ENCODE results near the gene METTL9.
A peak's percentile ranks its signal among the peaks of the same experiment; 100 is the strongest.

Gene METTL9

DNA sequence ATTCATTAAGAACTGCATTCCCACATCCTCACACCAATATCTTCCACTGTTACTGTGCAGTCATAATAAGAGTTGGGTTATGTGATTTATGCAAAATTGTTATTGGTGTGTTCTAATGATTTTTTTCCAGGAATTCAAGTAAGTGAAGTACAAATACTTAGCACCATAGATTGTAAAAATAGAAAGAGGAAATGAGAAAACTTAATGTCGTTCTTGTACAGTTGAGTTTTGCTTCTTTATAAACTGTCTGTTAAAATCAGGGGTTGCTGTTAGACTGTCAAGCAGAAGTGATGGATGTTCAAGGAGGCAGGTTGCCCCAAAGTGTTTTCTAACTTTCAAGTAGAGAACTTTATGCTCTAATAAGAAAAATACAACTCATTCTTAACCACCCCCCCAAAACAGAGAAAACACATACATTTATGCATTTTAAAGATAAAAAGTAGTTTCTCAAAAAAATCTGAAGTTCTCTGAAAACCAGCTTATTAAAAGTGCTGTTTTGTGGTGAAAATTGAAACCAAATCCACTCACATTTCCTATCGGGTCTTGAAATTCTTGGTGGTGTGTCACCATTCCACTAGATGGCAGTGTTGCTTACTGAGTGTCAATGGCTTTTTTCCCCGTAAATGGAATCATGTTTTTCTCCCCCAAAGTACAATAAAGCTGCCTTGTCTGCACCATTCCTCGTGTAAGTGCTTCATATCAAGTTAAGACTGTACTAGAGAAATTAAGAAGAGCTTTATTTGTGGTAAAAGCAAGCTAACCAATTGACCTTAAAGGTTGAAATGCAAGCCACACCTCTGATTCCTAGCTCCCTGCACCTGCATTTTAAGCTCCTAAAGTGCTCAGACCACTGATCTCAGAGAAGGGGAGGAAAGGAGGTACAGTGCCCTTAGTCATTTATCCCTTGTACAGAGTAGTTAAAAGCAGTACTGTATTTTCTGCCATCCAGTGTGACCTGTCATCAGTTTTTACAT, 57.7 kb downstream of the METTL9 start:
- Histone ChIP-seq H3K27me3 (ENCODE audit: insufficient read depth, low read length, poor library complexity, severe bottlenecking) (no peaks in the 10 kb centered on the region), H3K4me2 (ENCODE audit: low read depth, low read length, poor library complexity, severe bottlenecking) (no peak overlapping the region), H3K79me2 (ENCODE audit: insufficient read depth, low read length) (peaks cover 17% of the 10 kb centered on the region; the same call in 1 of the 2 replicates), H3K9me3 (ENCODE audit: insufficient read depth, low read depth, low read length) (no peaks in the 10 kb centered on the region), H3F3A (ENCODE audit: low read depth) (no peaks in the 10 kb centered on the region), H3K4me1 (ENCODE audit: insufficient read depth, low read length, poor library complexity, severe bottlenecking) (peaks cover 5% of the 10 kb centered on the region), H3K9ac (ENCODE audit: low read depth, low read length, poor library complexity, severe bottlenecking) (no peak overlapping the region), H3K4me3 (ENCODE audit: low read length, poor library complexity, severe bottlenecking) (no peak overlapping the region), H3K9me2 (replicated peaks; ENCODE audit: low read depth, low read length) (no peaks in the 10 kb centered on the region), H3K36me3 (ENCODE audit: insufficient read depth, low read length) (peaks cover 32% of the 10 kb centered on the region), H2AFZ (ENCODE audit: low read length) (no peak overlapping the region), H4K20me1 (ENCODE audit: insufficient read depth, low read length, poor library complexity, severe bottlenecking) (no peaks in the 10 kb centered on the region)
- TF ChIP-seq, protein P1, sequence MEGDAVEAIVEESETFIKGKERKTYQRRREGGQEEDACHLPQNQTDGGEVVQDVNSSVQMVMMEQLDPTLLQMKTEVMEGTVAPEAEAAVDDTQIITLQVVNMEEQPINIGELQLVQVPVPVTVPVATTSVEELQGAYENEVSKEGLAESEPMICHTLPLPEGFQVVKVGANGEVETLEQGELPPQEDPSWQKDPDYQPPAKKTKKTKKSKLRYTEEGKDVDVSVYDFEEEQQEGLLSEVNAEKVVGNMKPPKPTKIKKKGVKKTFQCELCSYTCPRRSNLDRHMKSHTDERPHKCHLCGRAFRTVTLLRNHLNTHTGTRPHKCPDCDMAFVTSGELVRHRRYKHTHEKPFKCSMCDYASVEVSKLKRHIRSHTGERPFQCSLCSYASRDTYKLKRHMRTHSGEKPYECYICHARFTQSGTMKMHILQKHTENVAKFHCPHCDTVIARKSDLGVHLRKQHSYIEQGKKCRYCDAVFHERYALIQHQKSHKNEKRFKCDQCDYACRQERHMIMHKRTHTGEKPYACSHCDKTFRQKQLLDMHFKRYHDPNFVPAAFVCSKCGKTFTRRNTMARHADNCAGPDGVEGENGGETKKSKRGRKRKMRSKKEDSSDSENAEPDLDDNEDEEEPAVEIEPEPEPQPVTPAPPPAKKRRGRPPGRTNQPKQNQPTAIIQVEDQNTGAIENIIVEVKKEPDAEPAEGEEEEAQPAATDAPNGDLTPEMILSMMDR (conservative IDR thresholded peaks at IDR 0.05; ENCODE audit: low read length) = peak; percentile 97
- no peak for TF ChIP-seq EZH2phosphoT487 (IDR thresholded peaks at IDR 0.05; ENCODE audit: borderline replicate concordance)

DNA sequence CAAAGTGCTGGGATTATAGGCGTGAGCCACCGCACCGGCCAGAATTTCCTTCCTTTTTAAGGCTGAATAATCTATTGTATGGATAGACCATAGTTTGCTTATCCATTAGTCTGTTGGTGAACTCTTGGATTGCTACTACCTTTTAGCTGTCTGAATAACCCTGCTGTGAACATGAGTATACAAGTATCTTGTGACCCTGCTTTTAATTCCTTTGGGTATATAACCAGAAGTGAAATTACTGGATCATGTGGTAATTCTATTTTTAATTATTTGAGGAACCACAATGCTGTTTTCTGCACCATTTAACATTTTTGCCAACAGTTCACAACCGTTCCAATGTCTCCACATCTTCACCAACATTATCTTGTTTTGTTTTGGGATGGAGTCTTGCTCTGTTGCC, 59.7 kb downstream of the METTL9 start:
- no peaks in the 10 kb centered on the region for H3K9me3 ChIP-seq (ENCODE audit: insufficient read depth, low read depth, low read length)
- no peak overlapping the region for H3K4me2 ChIP-seq (ENCODE audit: low read depth, low read length, poor library complexity, severe bottlenecking)
- H3K36me3 ChIP-seq (ENCODE audit: insufficient read depth, low read length) = peaks cover 27% of the 10 kb centered on the region
- TF ChIP-seq, protein P1 (conservative IDR thresholded peaks at IDR 0.05; ENCODE audit: low read length) = no peak
- TF ChIP-seq EZH2phosphoT487 (IDR thresholded peaks at IDR 0.05; ENCODE audit: borderline replicate concordance) = no peak
- H3K9me2 ChIP-seq (replicated peaks; ENCODE audit: low read depth, low read length) = no peaks in the 10 kb centered on the region
- H3K79me2 ChIP-seq (ENCODE audit: insufficient read depth, low read length) = no peaks in the 10 kb centered on the region
- H2AFZ ChIP-seq (ENCODE audit: low read length) = no peak overlapping the region
- no peak overlapping the region for H3K4me3 ChIP-seq (ENCODE audit: low read length, poor library complexity, severe bottlenecking)
- H4K20me1 ChIP-seq (ENCODE audit: insufficient read depth, low read length, poor library complexity, severe bottlenecking) = no peaks in the 10 kb centered on the region
- H3F3A ChIP-seq (ENCODE audit: low read depth) = no peaks in the 10 kb centered on the region
- H3K9ac ChIP-seq (ENCODE audit: low read depth, low read length, poor library complexity, severe bottlenecking) = no peak overlapping the region
- H3K4me1 ChIP-seq (ENCODE audit: insufficient read depth, low read length, poor library complexity, severe bottlenecking) = peaks cover 5% of the 10 kb centered on the region
- H3K27me3 ChIP-seq (ENCODE audit: insufficient read depth, low read length, poor library complexity, severe bottlenecking) = no peaks in the 10 kb centered on the region

DNA sequence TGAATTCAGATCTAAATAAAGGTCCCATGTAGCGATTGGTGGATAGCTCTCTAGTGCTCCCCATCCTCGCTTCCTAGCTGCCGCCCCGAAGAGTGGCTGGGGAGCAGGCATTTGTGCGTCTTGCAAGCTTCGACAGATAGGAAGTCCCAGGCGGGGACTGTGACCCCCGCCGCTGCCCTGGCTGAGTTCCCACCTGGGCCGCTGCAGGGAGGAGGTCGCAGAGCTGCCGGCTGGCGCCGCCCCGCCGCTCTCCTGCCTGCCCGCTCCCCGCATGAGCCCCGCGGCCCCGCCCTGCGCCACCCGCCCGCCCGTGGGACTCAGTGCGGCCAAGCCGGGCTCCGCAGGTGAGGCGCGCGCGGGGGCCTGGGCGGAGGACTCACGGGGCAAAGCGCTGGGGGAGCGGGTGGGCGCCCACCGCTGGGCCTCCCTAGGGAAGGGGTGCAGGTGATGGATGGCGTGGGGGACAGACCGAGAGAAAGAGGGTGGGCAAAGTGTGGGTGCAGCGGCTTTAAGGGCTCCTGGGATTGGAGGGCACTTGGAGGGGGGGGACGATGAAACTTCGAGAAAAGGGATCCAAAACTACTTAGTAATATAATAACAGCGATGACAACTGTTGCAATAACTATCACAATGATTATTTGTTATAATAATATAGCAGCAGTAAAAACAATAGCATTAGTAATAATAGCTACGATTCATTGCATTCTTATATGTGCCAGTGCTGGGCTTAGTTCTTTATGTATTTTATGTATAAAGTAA, 64.7 kb downstream of the METTL9 start, which contains the start of gene OTOA:
Gene OTOA (plus strand): TSS at position 80 of the 759 bp plus-strand sequence. CDS start 14,547 bp downstream, outside the sequence.
- no peaks in the 10 kb centered on the region for H3F3A ChIP-seq (ENCODE audit: low read depth)
- H2AFZ ChIP-seq (ENCODE audit: low read length) = no peak within 1 kb of the TSS
- no peak within 1 kb of the TSS for H3K9ac ChIP-seq (ENCODE audit: low read depth, low read length, poor library complexity, severe bottlenecking)
- no peaks in the 10 kb centered on the region for H4K20me1 ChIP-seq (ENCODE audit: insufficient read depth, low read length, poor library complexity, severe bottlenecking)
- TF ChIP-seq, protein P1 (conservative IDR thresholded peaks at IDR 0.05; ENCODE audit: low read length) = no peak
- no peak for TF ChIP-seq EZH2phosphoT487 (IDR thresholded peaks at IDR 0.05; ENCODE audit: borderline replicate concordance)
- H3K9me3 ChIP-seq (ENCODE audit: insufficient read depth, low read depth, low read length) = no peaks in the 10 kb centered on the region
- H3K4me3 ChIP-seq (ENCODE audit: low read length, poor library complexity, severe bottlenecking) = no peak within 1 kb of the TSS
- H3K79me2 ChIP-seq (ENCODE audit: insufficient read depth, low read length) = no peaks in the 10 kb centered on the region
- H3K36me3 ChIP-seq (ENCODE audit: insufficient read depth, low read length) = no peaks in the 10 kb centered on the region
- no peaks in the 10 kb centered on the region for H3K9me2 ChIP-seq (replicated peaks; ENCODE audit: low read depth, low read length)
- H3K4me1 ChIP-seq (ENCODE audit: insufficient read depth, low read length, poor library complexity, severe bottlenecking) = peaks cover 5% of the 10 kb centered on the region
- H3K4me2 ChIP-seq (ENCODE audit: low read depth, low read length, poor library complexity, severe bottlenecking) = no peak within 1 kb of the TSS
- no peaks in the 10 kb centered on the region for H3K27me3 ChIP-seq (ENCODE audit: insufficient read depth, low read length, poor library complexity, severe bottlenecking)

Measured in Loucy (cell line).